Testis (tissue), 3 donors: Measurements from ENCODE around the gene CRISP2. TPM values are rescaled to one million over a fixed set of nuclear protein-coding genes. Genes with fewer than 3 reads are reported as not detected.

Experiments used
- DNase-seq: peaks from one replicate; pipeline ENCODE4 v3.0.0-alpha.2; 2019
- H3K27ac ChIP-seq, 2 donors: fragments of 200-600 bp; sonication (generic); one replicate each; pipeline ENCODE4 v1.5.1; 2019
- H3K27me3 ChIP-seq: fragments of 200-600 bp; sonication (generic); one replicate; pipeline ENCODE4 v1.5.1; 2019
- H3K36me3 ChIP-seq: fragments of 200-600 bp; sonication (generic); one replicate; pipeline ENCODE4 v1.5.1; 2017; ENCODE audit warnings: low read depth; ENCODE audit errors: missing control alignments
- H3K4me1 ChIP-seq: fragments of 200-600 bp; sonication (generic); one replicate; pipeline ENCODE4 v1.5.1; 2019
- H3K4me3 ChIP-seq, 2 donors: fragments of 200-600 bp; sonication (generic); one replicate each; pipeline ENCODE4 v1.5.1; 2017 to 2019
- H3K9me3 ChIP-seq: fragments of 200-600 bp; sonication (generic); one replicate; pipeline ENCODE4 v1.5.1; 2017
- POLR2A ChIP-seq: fragments of 450-650 bp; IDR thresholded peaks from one replicate; pipeline ENCODE4 v1.6.1; 2017; ENCODE audit warnings: antibody characterized with exemption, mild to moderate bottlenecking, moderate library complexity
- WGBS, 2 donors: methylation state at CpG; one replicate each; pipeline ENCODE4 v1.1.5; 2018; 5-methylcytosine and 5-hydroxymethylcytosine counted together
- intact Hi-C: fragments of 100-400 bp; cut with DNase I; formaldehyde crosslinking; loops from one replicate; pipeline ENCODE4 v1.15.1; 2023; ENCODE audit warnings: low total_unique reads
- polyA plus RNA-seq: library from polyadenylated mRNA; stranded (reverse); fragments of 350-450 nt; fragmentation: Illumina TruSeq; extraction: RNeasy Lipid Tissue Mini Kit (QIAGEN cat#74804); gene quantifications from one replicate; pipeline ENCODE4 v1.2.3, GENCODE V29; 2014; ENCODE audit warnings: low read depth, low replicate concordance; ENCODE audit not compliant: insufficient read depth
- total RNA-seq, 2 donors: library from RNA; depleted of rRNA; stranded (reverse); fragments of >200 nt; gene quantifications; one replicate each; pipeline ENCODE4 v1.2.3, GENCODE V29; 2016
- TF ChIP-seq, protein P1 (sequence below), 3 experiments: fragments of 450-650 bp in 2 of 3; fragments of 200-600 bp in 1 of 3; sonication (generic) in 1 of 3; IDR thresholded peaks; one replicate each; pipeline ENCODE4 v1.5.1; 2016 to 2019; ENCODE audit warnings: antibody characterized with exemption in 3 of 3, mild to moderate bottlenecking in 2 of 3, moderate library complexity in 1 of 3

CRISP2 gene
- total and polyA plus RNA-seq, 3 donors from 2014 or later: 197 to 739 (median 709) TPM

DNA sequence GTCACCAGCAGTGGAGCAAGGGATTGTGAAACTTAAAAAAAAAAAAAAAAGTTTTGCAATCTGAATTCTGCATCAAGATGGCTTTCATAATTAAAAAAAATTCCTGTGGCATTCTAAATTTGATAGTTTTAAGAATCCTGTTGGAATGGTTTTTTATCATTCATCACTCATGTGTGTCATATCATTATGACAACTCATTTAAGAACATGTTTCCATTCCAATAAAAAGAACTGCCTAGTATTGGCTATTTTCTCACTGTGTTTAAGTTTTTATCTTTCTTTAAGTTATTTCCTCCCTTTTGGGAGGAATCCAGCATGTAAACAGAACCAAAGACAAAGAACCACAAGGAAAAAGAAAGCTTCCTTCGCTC is 50.5 kb downstream of the CRISP2 start:
- DNase-seq: no peak
- Histone ChIP-seq H3K27me3 (no peaks in the 10 kb centered on the region), H3K27ac (no peak overlapping the region), H3K4me1 (no peaks in the 10 kb centered on the region), H3K4me3 (no peak overlapping the region), H3K9me3 (no peaks in the 10 kb centered on the region), H3K36me3 (no peaks in the 10 kb centered on the region)
- TF ChIP-seq, protein P1, sequence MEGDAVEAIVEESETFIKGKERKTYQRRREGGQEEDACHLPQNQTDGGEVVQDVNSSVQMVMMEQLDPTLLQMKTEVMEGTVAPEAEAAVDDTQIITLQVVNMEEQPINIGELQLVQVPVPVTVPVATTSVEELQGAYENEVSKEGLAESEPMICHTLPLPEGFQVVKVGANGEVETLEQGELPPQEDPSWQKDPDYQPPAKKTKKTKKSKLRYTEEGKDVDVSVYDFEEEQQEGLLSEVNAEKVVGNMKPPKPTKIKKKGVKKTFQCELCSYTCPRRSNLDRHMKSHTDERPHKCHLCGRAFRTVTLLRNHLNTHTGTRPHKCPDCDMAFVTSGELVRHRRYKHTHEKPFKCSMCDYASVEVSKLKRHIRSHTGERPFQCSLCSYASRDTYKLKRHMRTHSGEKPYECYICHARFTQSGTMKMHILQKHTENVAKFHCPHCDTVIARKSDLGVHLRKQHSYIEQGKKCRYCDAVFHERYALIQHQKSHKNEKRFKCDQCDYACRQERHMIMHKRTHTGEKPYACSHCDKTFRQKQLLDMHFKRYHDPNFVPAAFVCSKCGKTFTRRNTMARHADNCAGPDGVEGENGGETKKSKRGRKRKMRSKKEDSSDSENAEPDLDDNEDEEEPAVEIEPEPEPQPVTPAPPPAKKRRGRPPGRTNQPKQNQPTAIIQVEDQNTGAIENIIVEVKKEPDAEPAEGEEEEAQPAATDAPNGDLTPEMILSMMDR (IDR thresholded peaks at IDR 0.05): no peak
- no peak for TF ChIP-seq POLR2A
- intact Hi-C loops: no loop called here
- 42 to 54% methylated on average over 1 of the region's 1 CpG for WGBS, 2 donors

DNA sequence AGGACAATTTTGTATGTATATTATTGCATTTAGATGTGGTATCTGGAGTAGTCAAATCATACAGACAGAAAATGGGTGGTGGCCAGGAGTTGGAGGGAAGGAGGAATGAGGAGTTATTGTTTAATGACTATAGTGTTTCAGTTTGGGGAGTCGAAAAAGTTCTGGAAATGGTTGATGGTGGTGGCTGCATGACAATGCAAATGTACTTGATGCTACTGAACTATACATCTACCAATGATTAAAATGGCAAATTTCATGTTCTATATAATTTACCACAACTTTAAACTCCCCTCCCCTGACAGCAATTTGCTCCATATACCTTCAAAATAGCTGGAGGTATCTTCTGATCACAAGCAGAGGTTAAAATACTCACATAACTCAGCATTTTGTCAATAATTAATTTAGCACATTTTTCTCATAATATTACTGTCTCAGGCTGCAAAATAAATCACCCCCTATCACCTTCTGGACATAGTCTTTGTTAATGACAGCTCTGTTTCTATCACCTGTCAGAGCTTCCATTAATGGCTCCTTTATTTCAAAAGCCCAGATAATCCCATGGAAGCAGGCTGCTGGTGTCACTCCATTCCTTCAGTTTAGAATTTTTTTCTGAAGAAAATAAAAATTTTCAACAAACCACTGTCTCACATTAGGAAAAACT is 51.0 kb downstream of the CRISP2 start:
- DNase-seq: no peak
- WGBS, 2 donors: 79 to 95% methylated on average over 1 of the region's 1 CpG
- no peak for TF ChIP-seq POLR2A
- TF ChIP-seq, protein P1 (IDR thresholded peaks at IDR 0.05): no peak
- intact Hi-C loops: no loop called here
- Histone ChIP-seq H3K27me3 (no peaks in the 10 kb centered on the region), H3K36me3 (no peaks in the 10 kb centered on the region), H3K9me3 (no peaks in the 10 kb centered on the region), H3K4me1 (no peaks in the 10 kb centered on the region), H3K27ac (no peak overlapping the region), H3K4me3 (no peak overlapping the region)

DNA sequence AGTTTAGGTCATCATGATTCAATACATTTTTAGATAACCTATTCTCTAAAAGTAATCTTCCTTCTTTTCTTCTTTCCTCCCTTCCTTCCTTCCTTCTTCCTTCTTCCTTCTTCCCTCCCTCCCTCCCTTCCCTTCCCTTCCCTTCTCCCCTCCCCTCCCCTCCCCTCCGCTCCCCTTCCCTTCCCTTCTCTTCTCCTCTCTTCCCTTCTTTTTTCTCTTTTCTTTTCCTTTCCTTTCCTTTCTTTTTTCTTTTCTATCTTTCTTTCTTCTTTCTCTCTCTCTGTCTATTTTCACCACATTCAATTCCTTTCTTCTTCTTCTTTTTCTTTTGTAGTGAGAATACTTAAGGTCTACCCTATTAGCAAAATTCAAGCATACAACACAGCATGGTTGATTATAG is 59.4 kb downstream of the CRISP2 start:
- 91 to 100% methylated on average over 1 of the region's 1 CpG for WGBS, 2 donors
- no peak overlapping the region for H3K4me3 ChIP-seq
- no peaks in the 10 kb centered on the region for H3K9me3 ChIP-seq
- H3K27ac ChIP-seq: no peak overlapping the region
- no peaks in the 10 kb centered on the region for H3K27me3 ChIP-seq
- no peaks in the 10 kb centered on the region for H3K36me3 ChIP-seq
- intact Hi-C loops: no loop called here
- H3K4me1 ChIP-seq: no peaks in the 10 kb centered on the region
- no peak for DNase-seq
- TF ChIP-seq POLR2A: no peak
- TF ChIP-seq, protein P1 (IDR thresholded peaks at IDR 0.05): no peak

DNA sequence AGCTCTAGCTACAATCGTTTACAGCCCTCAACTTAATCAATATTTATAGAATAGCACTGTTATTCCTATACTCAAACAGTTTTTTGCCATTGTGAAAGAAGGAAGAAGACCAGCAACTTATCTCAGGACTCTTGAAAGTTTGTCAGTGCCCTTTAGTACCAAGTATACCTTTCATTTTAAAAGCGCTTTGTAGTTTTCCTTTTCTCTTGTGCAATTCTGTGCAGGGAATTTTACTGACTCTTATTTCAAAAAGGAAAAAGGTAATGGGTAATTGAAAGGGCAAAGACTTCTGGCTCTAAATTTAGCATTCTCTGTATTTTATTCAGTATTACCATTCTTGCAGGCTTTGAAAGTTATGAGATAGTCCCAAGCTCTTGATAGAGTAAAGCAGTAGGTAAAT is 59.9 kb downstream of the CRISP2 start:
- intact Hi-C loops: no loop called here
- TF ChIP-seq, protein P1 (IDR thresholded peaks at IDR 0.05): no peak
- no peak for TF ChIP-seq POLR2A
- DNase-seq: no peak
- no peak overlapping the region for H3K27ac ChIP-seq
- no peaks in the 10 kb centered on the region for H3K4me1 ChIP-seq
- WGBS, 2 donors: 80 to 92% methylated on average over 2 of the region's 2 CpGs
- H3K36me3 ChIP-seq: no peaks in the 10 kb centered on the region
- no peaks in the 10 kb centered on the region for H3K9me3 ChIP-seq
- H3K4me3 ChIP-seq: no peak overlapping the region
- H3K27me3 ChIP-seq: no peaks in the 10 kb centered on the region

DNA sequence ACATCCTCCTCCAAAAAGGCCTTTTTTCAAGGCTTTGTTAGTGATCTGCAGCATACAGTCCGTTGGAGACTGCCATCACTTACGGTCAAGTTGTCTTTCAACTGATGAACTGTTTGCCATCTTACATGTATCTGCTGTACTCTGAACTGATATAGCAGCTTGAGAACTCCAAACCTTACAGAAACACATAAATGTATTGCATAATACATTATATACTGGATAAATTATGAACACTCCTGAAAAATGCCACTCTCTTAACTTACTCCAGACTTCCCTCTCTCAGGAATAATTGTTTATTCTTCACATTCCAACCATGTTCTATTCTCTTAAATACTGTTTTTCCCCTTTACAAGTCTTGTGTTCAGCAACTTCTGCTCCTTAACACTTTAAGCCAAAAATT is 62.1 kb downstream of the CRISP2 start:
- no peak for DNase-seq
- Histone ChIP-seq H3K27ac (no peak overlapping the region), H3K9me3 (no peaks in the 10 kb centered on the region), H3K4me3 (no peak overlapping the region), H3K4me1 (no peaks in the 10 kb centered on the region), H3K36me3 (no peaks in the 10 kb centered on the region), H3K27me3 (no peaks in the 10 kb centered on the region)
- 84 to 90% methylated on average over 2 of the region's 2 CpGs for WGBS, 2 donors
- no peak for TF ChIP-seq POLR2A
- TF ChIP-seq, protein P1 (IDR thresholded peaks at IDR 0.05): no peak
- intact Hi-C loops: no loop called here
